GM19035 (cell line): ENCODE results near the gene COL4A1.

ENCODE experiments used
- ATAC-seq: cut with Tn5 transposase; IDR thresholded peaks from one replicate; pipeline ENCODE4 v1.9.1; 2021; ENCODE audit not compliant: unreplicated experiment

Gene COL4A1

GRCh38 chr13:110242615-110243014 lies 64.3 kb downstream of the COL4A1 start:
- no peak for ATAC-seq

- ATAC-seq = no peak
These were observed 66.0 kb downstream of the COL4A1 start for GRCh38 chr13:110240943-110241342.

GRCh38 chr13:110240352-110240751 lies 66.6 kb downstream of the COL4A1 start:
- ATAC-seq = no peak

- no peak for ATAC-seq
These were observed 67.5 kb downstream of the COL4A1 start for GRCh38 chr13:110239280-110240125.

GRCh38 chr13:110238818-110239195 lies 68.2 kb downstream of the COL4A1 start:
- no peak for ATAC-seq

DNA sequence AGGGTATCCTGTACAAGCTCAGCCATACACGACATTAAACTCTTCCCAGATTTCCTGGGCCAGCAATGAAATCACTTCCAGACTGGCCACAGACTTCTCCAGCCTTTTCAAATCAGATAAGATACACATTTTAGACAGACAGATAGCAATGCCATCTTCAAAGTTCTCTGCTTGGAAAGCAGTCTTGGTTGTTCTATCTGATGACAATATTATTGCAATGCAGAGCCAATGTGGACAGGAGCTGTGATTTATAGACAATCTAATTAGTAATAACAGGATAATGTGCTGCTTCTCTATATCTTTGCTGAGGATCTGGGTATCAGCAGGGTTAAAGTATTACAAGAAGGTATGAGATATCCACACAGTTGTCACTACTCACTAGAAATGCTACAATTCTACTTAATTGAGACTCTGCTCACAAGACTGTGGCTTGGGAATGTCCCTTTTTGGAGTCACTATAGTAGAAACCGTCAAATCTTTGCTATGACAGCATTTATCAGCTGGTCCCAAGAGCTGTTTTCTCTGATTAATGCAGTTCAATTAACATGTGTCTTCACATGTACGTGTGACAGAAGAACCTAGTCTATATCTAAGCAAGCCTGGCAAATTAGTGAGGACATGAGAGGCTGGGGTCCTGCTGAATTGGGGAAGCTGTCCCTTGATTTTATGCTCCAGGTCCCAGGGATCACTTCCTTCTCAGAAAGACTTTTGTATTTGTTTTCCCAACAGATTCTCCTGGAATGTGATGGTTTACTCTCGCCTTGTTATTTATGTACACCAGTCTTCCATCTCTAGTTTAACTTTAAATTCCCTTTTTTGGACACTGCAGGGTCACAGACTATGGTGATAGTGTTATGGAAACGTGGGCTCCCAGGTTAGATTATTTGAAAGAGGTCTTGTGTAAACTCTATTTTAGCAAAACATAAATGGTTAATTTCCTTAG lies 68.8 kb downstream of the COL4A1 start:
- no peak for ATAC-seq

DNA sequence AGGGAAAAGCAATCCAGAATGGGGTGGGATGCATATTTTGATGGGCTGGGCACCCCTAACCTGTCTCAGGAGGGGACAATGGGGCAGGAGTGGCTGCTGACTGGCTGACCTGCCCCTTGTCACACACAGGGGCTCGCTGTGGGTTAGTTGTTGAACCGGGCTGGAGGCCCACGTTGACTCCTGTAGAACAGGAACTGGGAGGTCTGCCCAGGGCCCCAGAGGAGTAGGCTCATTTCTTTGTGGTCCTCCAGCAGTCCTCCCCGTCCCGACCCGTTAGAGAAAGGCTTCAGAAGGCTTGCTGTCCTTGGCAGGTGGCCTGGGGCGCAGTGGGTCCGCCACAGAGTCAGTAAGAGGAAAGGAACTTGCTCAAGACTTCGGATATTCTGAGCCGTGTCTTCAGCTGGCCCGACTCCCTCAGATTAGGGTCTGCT lies 70.1 kb downstream of the COL4A1 start:
- ATAC-seq = no peak

DNA sequence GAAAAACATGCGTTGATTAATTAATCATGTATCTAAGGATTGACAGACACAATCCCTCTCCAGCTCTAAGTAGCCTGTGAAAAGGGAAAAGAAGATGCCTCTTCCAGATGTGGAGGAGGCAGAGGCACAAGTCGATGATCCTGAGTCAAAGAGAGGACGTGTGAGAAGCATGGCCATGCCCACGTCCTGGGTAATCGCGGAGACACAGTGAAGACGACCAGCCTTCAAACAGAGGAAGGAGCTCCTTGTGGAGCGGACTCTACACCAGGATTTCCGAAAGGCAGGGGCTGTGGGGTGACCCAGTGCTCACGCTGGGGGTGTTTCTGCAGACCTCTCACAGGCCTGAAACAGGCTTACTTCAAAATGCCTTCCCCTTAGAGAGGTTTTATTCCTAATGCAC lies 70.5 kb downstream of the COL4A1 start:
- no peak for ATAC-seq

- no peak for ATAC-seq
These were observed 72.4 kb downstream of the COL4A1 start for GRCh38 chr13:110234532-110234931.

DNA sequence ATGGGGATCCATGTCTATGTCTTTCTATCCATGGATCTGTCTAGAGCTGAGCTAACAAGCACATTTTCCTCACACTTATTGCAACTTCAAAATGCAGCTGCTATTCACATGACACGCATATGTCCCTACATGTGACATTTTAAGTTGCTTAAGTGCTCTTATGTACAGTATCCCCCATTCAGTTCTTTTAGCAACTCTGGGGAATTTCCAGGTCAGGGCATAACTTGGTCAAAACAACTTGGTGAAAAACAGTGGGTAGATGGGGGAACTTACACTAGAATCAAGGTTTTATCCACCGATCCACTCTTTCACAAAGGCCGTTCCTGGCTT lies 73.0 kb downstream of the COL4A1 start:
- ATAC-seq = no peak

DNA sequence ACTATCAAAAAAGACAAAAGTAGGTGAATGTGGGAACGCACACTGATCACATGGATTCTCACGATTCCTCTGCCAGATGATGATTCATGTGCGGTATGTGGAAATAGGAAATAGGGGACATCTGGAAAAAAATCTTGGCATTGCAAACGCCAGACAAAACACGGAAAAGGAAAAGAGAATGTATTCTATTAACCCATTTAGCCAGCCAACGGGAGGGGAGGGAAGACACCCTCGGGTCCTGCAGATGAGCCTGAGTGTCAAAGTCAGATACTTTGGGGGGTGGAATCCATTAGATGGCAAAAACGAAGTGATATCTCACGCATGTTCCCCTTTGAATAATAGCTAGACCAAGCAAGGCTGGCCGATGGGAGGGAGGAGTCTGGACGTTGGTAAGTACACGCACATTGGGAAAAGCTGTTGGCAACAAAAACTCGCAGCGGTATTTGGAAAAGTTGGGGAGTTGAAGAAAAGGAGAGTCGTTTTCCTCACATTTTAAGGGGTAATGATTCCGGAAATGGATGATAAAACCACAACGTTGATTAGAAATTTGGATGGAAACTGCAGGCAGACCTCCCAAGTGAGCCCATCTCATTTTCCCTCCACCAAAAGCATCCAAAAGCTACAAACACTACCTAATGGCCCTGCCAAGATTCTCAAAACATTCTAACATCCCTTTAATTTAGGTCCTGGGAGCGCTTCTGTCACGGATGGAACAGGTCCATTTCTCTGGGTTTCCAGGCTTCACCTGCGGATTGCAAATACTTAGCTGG lies 73.6 kb downstream of the COL4A1 start:
- ATAC-seq = no peak

- ATAC-seq = no peak
These were observed 74.2 kb downstream of the COL4A1 start for GRCh38 chr13:110232756-110233155.

GRCh38 chr13:110232142-110232541 lies 74.8 kb downstream of the COL4A1 start:
- ATAC-seq = no peak

DNA sequence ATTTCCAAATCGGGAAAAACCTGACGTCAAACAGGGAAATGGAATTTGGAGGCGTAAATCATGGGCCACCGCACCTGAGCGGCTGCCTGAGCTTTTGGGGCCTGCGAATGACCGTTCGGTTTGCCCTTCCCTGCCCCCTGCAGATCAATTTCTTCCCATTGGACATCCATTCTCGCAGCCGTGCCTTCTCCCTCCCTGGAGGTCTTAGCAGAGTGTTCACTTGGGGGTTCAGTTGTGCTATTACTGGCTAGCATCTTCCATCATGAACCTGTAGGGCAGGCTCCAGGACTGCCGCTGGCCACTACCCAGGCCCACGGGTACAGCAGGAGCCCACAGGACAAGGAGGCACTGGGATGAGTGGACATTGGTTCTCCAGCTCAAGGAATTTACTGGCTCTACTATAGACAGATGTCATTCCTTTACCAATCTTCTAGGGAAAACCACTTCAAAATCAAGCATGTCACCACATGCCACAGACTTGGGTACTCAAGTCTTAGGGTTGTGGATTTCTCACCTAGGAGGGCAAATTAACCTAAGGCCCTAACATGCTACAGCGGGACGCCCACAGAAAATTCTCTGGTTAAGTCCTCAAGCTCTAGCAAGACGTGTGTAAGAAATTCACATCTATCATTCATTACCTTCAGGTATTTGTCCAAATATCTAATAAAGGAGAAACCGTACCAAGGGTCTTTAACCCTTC lies 75.5 kb downstream of the COL4A1 start:
- no peak for ATAC-seq

DNA sequence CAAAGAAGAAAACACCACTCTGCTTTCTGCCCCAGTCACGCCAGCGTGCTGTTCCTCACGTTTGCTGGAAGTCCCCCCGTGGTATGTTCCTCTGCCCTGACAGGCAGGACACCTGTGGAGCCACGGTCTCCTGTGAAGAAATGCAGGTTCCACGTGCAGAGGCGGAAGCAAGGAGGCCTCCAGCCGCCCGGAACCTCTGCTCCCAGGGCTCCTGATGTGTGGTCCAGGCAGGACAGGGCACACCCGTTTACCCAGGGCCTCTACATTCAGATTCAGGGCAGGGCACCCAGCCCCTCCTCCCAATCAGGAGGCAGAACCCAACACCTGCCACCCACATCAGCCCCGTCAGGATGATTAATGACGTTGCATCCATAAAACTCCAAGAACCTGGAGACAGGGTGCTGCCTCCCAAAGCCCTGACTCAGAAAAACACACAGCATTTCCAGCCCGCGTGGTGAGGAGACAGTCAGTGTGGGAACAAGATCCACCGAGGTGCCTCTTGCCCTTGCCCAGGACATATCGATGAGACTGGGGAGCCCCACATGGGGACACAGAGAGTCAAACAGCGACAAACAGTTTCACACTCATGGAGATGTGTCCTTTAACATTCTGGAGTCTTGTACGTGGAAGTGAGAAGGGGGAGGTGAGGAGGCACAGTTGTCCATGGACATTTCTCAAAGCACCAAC lies 76.2 kb downstream of the COL4A1 start:
- no peak for ATAC-seq

GRCh38 chr13:110229905-110230563 lies 76.9 kb downstream of the COL4A1 start:
- ATAC-seq = no peak

DNA sequence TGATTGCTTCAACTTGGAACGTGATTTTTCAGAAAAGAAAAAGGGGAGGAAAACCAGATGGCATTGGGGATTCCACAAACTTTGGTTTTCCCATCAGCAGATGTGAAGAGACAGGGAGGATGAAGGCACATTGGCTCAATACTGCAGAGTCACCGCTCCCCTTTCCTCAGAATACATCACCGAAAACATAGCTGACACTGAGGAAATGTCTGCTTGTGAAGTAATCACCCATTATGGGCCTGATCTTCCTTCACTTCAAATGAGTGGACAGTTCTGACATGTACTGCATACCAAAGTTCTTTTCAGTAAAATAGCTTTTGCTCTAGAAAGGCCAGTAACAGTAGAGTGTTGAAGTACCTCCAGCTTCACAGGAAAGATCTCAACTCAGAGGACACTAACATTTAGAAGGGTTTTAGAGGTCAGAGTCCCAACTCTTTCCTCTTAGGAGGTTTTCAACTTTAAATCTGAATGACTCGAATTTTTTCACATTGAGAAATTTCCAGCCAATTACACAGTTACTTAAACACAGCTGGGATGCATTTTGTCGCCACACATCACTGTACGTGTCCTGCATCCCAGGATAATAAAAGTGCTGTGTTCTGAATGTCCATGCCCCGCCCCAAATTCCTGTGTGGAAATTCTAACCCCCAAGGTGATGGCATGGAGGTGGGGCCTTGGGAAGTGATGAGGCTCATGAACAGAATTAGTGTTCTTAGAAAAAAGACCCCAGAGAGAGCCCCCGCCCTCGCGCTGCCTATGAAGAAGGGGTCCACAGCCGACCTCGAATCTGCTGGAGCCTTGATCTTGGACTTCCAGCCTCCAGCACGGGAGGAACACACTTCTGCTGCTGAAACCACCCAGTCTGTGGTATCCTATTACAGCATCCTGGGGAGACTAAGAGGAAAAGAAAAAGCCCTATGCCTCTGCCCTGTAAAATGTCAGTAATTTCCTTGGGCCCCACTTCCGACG lies 77.7 kb downstream of the COL4A1 start:
- ATAC-seq = no peak

DNA sequence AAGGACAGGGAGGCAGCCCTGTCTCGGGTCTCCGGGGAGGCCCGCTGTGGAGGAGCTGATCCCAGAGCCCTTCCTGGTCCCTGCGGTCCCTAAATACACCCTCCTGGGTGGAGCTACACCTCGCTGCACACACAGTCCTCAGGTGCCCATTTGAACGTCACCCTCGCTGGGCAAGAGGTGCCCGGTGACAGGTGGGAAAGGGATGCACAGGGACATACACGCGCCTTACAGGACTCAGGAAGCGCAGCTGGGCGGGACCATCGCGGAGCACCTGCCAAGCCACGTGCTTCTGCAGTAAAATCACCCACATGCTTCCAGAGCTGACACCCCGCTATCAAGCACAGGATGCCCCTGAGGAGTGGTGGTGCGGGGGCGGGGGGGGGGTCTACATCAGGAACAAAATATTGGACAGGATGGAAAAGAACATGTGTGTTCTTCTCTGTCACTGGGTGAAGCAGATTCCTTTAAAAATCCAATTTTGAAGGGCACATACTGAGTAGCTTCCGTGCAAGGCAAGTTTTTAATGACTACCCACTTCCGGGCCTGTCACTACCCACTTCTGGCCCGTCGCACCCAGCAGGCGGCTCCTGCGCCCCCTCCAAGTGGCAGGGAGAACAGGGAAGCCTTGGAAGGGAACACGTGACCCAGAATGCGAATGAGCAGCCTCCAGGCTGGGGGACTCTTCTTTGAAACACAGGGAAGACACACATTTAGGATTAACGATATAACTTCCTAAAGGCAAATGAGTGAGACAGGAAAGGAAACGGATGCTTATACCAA lies 78.9 kb downstream of the COL4A1 start:
- ATAC-seq = no peak
